Measurements from ENCODE around the gene MAP3K2.

- TF ChIP-seq, protein P1, sequence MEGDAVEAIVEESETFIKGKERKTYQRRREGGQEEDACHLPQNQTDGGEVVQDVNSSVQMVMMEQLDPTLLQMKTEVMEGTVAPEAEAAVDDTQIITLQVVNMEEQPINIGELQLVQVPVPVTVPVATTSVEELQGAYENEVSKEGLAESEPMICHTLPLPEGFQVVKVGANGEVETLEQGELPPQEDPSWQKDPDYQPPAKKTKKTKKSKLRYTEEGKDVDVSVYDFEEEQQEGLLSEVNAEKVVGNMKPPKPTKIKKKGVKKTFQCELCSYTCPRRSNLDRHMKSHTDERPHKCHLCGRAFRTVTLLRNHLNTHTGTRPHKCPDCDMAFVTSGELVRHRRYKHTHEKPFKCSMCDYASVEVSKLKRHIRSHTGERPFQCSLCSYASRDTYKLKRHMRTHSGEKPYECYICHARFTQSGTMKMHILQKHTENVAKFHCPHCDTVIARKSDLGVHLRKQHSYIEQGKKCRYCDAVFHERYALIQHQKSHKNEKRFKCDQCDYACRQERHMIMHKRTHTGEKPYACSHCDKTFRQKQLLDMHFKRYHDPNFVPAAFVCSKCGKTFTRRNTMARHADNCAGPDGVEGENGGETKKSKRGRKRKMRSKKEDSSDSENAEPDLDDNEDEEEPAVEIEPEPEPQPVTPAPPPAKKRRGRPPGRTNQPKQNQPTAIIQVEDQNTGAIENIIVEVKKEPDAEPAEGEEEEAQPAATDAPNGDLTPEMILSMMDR (IDR thresholded peaks at IDR 0.05): no peak
- no peak for TF ChIP-seq ZFX (IDR thresholded peaks at IDR 0.05; ENCODE audit: borderline replicate concordance)
These were observed 36.2 kb downstream of the MAP3K2 start for GRCh38 chr2:127351603-127352002.

Measured in 22Rv1 (cell line).